ENCODE data around the gene ROBO2.

ROBO2 gene

GRCh38 chr3:77283108-77283507 is 243.2 kb downstream of the ROBO2 start:
- Histone ChIP-seq H3K27ac (no peak overlapping the region), H3K36me3 (replicated peaks) (no peaks in the 10 kb centered on the region), H3K27me3 (replicated peaks) (no peaks in the 10 kb centered on the region), H3K4me3 (ENCODE audit: low read depth, low read length) (no peak overlapping the region)
- TF ChIP-seq CTCF (IDR thresholded peaks at IDR 0.05; ENCODE audit: low read depth, low read length, missing control alignments) = no peak
- in situ Hi-C loops (cut with HindIII; ENCODE audit: low pct_ligation_motif_present, low sequenced_read_pairs) = no loop called here
- no peak for DNase-seq

GRCh38 chr3:77288348-77288747 is 248.4 kb downstream of the ROBO2 start:
- Histone ChIP-seq H3K36me3 (replicated peaks) (no peaks in the 10 kb centered on the region), H3K4me3 (ENCODE audit: low read depth, low read length) (no peak overlapping the region), H3K27me3 (replicated peaks) (no peaks in the 10 kb centered on the region), H3K27ac (no peak overlapping the region)
- in situ Hi-C loops (cut with HindIII; ENCODE audit: low pct_ligation_motif_present, low sequenced_read_pairs) = no loop called here
- DNase-seq = no peak
- TF ChIP-seq CTCF (IDR thresholded peaks at IDR 0.05; ENCODE audit: low read depth, low read length, missing control alignments) = no peak

GRCh38 chr3:77296527-77296926 is 256.6 kb downstream of the ROBO2 start:
- Histone ChIP-seq H3K4me3 (ENCODE audit: low read depth, low read length) (no peak overlapping the region), H3K36me3 (replicated peaks) (no peaks in the 10 kb centered on the region), H3K27me3 (replicated peaks) (no peaks in the 10 kb centered on the region), H3K27ac (no peak overlapping the region)
- in situ Hi-C loops (cut with HindIII; ENCODE audit: low pct_ligation_motif_present, low sequenced_read_pairs) = no loop called here
- no peak for TF ChIP-seq CTCF (IDR thresholded peaks at IDR 0.05; ENCODE audit: low read depth, low read length, missing control alignments)
- DNase-seq = no peak

- no peak overlapping the region for H3K27ac ChIP-seq
- DNase-seq = no peak
These were observed 258.5 kb downstream of the ROBO2 start for GRCh38 chr3:77298417-77298816.

GRCh38 chr3:77303955-77304699 is 264.2 kb downstream of the ROBO2 start:
- in situ Hi-C loops (cut with HindIII; ENCODE audit: low pct_ligation_motif_present, low sequenced_read_pairs) = no loop called here
- Histone ChIP-seq H3K36me3 (replicated peaks) (no peaks in the 10 kb centered on the region), H3K27me3 (replicated peaks) (no peaks in the 10 kb centered on the region), H3K27ac (no peak overlapping the region), H3K4me3 (ENCODE audit: low read depth, low read length) (no peak overlapping the region)
- DNase-seq = no peak
- TF ChIP-seq CTCF (IDR thresholded peaks at IDR 0.05; ENCODE audit: low read depth, low read length, missing control alignments) = no peak

More at GRCh38 chr3:77298417-77298816, 258.5 kb downstream of the ROBO2 start:
- Histone ChIP-seq H3K27me3 (replicated peaks) (no peaks in the 10 kb centered on the region), H3K36me3 (replicated peaks) (no peaks in the 10 kb centered on the region), H3K4me3 (ENCODE audit: low read depth, low read length) (no peak overlapping the region)
- TF ChIP-seq CTCF (IDR thresholded peaks at IDR 0.05; ENCODE audit: low read depth, low read length, missing control alignments) = no peak
- in situ Hi-C loops (cut with HindIII; ENCODE audit: low pct_ligation_motif_present, low sequenced_read_pairs) = no loop called here

- no peak for TF ChIP-seq CTCF (IDR thresholded peaks at IDR 0.05; ENCODE audit: low read depth, low read length, missing control alignments)
- Histone ChIP-seq H3K27me3 (replicated peaks) (no peaks in the 10 kb centered on the region), H3K27ac (no peak overlapping the region), H3K4me3 (ENCODE audit: low read depth, low read length) (no peak overlapping the region), H3K36me3 (replicated peaks) (no peaks in the 10 kb centered on the region)
- in situ Hi-C loops (cut with HindIII; ENCODE audit: low pct_ligation_motif_present, low sequenced_read_pairs) = no loop called here
- no peak for DNase-seq
These were observed 264.8 kb downstream of the ROBO2 start for GRCh38 chr3:77304700-77305021.
